A549 (cell line): Measurements from ENCODE around the gene PGLYRP1.

Experiments
- JUN ChIP-seq, 2 experiments: fragments of >200 bp; sonication (Bioruptor Twin); formaldehyde crosslinking; IDR thresholded peaks; 2 replicates in 1 of 2; 3 replicates in 1 of 2; pipeline ENCODE4 v1.6.1; 2016 to 2017
- MYC ChIP-seq: IDR thresholded peaks from 2 replicates; pipeline ENCODE4 v1.6.1; 2012; ENCODE audit warnings: mild to moderate bottlenecking, inconsistent platforms, low read length, improper control_type of control experiment, borderline replicate concordance
- SMC3 ChIP-seq: fragments of >200 bp; sonication (Bioruptor Twin); formaldehyde crosslinking; IDR thresholded peaks from 3 replicates; pipeline ENCODE4 v1.6.1; 2018; ENCODE audit warnings: inconsistent platforms
- TF ChIP-seq, protein P1 (sequence below): fragments of >200 bp; sonication (Bioruptor Twin); formaldehyde crosslinking; IDR thresholded peaks from 3 replicates; pipeline ENCODE4 v1.5.1; 2016

GRCh38 chr19:46043519-46043918 lies 20.7 kb upstream of the PGLYRP1 start:
- no peak for TF ChIP-seq SMC3
- no peak for TF ChIP-seq JUN (IDR thresholded peaks at IDR 0.05)
- TF ChIP-seq, protein P1, sequence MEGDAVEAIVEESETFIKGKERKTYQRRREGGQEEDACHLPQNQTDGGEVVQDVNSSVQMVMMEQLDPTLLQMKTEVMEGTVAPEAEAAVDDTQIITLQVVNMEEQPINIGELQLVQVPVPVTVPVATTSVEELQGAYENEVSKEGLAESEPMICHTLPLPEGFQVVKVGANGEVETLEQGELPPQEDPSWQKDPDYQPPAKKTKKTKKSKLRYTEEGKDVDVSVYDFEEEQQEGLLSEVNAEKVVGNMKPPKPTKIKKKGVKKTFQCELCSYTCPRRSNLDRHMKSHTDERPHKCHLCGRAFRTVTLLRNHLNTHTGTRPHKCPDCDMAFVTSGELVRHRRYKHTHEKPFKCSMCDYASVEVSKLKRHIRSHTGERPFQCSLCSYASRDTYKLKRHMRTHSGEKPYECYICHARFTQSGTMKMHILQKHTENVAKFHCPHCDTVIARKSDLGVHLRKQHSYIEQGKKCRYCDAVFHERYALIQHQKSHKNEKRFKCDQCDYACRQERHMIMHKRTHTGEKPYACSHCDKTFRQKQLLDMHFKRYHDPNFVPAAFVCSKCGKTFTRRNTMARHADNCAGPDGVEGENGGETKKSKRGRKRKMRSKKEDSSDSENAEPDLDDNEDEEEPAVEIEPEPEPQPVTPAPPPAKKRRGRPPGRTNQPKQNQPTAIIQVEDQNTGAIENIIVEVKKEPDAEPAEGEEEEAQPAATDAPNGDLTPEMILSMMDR: no peak
- TF ChIP-seq MYC: no peak
